Upper lobe of left lung (tissue), 6 donors: ENCODE measurements around the gene SPTSSB. TPM values are rescaled to one million over a fixed set of nuclear protein-coding genes. Genes with fewer than 3 reads are reported as not detected.
A peak's percentile ranks its signal among the peaks of the same experiment; 100 is the strongest.

Source experiments
- ATAC-seq, 2 donors: fragments of 200-7000 bp; cut with Tn5 transposase; one replicate each; pipeline ENCODE4 v1.9.1; 2022; ENCODE audit warnings: mild to moderate bottlenecking in 2 of 2, moderate library complexity in 2 of 2; ENCODE audit not compliant: low FRiP score in 2 of 2
- DNase-seq, 2 donors: peaks; one replicate each; pipeline ENCODE4 v3.0.0-alpha.2; 2019 to 2020
- H3K27ac ChIP-seq, 4 donors: fragments of 200-600 bp; sonication (generic); one replicate each; pipeline ENCODE4 v1.5.1; 2016 to 2019
- H3K27me3 ChIP-seq, 4 donors: fragments of 200-600 bp; sonication (generic); one replicate each; pipeline ENCODE4 v1.5.1; 2017 to 2019
- H3K36me3 ChIP-seq, 4 donors: fragments of 200-600 bp; sonication (generic); one replicate each; pipeline ENCODE4 v1.5.1; 2016 to 2019
- H3K4me1 ChIP-seq, 4 donors: fragments of 200-600 bp; sonication (generic); one replicate each; pipeline ENCODE4 v1.5.1; 2018 to 2019
- H3K4me3 ChIP-seq, 4 donors: fragments of 200-600 bp; sonication (generic); one replicate each; pipeline ENCODE4 v1.5.1; 2017 to 2019; ENCODE audit warnings: mild to moderate bottlenecking in 2 of 4, moderate library complexity in 1 of 4
- H3K9me3 ChIP-seq, 4 donors: fragments of 200-600 bp; sonication (generic); one replicate each; pipeline ENCODE4 v1.5.1; 2018 to 2019
- EP300 ChIP-seq, 4 donors: sonication (generic); formaldehyde crosslinking; IDR thresholded peaks; one replicate each; pipeline ENCODE4 v1.5.1; 2017; ENCODE audit warnings: antibody characterized with exemption in 4 of 4, control low read depth in 2 of 4
- POLR2A ChIP-seq, 4 donors: fragments of 450-650 bp; IDR thresholded peaks; one replicate each; pipeline ENCODE4 v1.5.1; 2016 to 2017; ENCODE audit warnings: antibody characterized with exemption in 4 of 4, mild to moderate bottlenecking in 2 of 4
- POLR2AphosphoS5 ChIP-seq, 2 donors: sonication (generic); formaldehyde crosslinking; IDR thresholded peaks; one replicate each; pipeline ENCODE4 v1.5.1; 2017; ENCODE audit warnings: antibody characterized with exemption in 2 of 2
- WGBS, 2 donors: methylation state at CpG; one replicate each; pipeline ENCODE4 v1.1.5; 2017 to 2018; 5-methylcytosine and 5-hydroxymethylcytosine counted together
- total RNA-seq, 6 donors: library from RNA; depleted of rRNA in 4 of 6; stranded (reverse); fragments of >200 nt in 4 of 6; gene quantifications; one replicate each; pipeline versions ENCODE4 v1.1.0 to v1.2.1, GENCODE V29; 2016 to 2021
- TF ChIP-seq, protein P1 (sequence below), 6 experiments: fragments of 450-650 bp in 4 of 6; fragments of 200-600 bp in 2 of 6; sonication (generic) in 2 of 6; IDR thresholded peaks; one replicate each; pipeline ENCODE4 v1.5.1; 2016 to 2019; ENCODE audit warnings: antibody characterized with exemption in 6 of 6
- donor health status: DM: no; HTN: no; CAD: no; lungs with moderate emphysema.
- donor health status: DM: no; HTN: yes; CAD: no; lungs with severe emphysema.

SPTSSB gene
- total RNA-seq, 6 donors from 2014 or later: 0.46 to 1.1 (median 0.98) TPM; not detected in 3

DNA sequence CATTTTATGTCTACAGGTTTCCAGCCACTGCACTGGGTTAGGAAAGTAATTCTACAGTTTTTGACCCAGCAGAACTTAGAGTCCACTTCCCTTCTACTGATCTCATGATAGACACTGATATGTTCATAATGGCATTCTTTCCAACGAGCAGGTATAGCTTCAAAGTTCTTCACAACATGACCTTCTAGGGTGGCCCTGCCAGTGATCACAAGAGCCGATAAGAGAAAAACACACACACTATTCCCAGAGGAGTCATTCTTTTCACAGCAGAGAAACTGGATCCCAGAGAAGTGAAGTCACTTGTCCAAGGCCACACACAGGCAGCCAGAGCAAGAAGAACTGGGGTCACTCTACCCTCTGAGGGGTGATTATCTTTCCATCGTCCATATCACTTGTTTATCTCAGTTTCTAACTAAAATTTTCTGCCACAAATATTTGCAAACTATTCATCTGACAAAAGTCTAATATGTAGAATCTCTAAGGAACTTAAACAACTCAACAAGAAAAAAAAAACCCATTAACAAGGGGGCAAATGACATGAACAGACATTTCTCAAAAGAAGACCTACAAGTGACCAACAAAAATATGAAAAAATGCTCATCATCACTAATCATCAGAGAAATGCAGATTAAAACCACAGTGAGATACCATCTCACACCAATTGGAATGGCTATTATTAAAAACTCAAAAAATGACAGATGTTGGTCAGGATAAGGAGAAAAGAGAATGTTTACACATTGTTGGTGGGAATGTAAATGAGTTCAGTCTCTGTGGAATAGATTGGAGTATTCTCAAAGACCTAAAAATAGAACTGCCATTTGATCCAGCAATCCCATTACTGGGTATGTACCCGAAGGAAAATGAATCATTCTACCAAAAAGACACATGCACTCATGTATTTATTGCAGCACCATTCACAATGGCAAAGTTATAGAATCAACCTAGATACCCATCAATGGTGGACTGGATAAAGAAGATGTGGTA lies 31.5 kb downstream of the SPTSSB start:
- H3K9me3 ChIP-seq: no peaks in the 10 kb centered on the region
- WGBS, 2 donors: 46 to 67% methylated on average over 4 of the region's 4 CpGs
- no peak overlapping the region for H3K4me3 ChIP-seq
- H3K4me1 ChIP-seq: no peaks in the 10 kb centered on the region
- TF ChIP-seq EP300 (IDR thresholded peaks at IDR 0.05): no peak
- no peak for TF ChIP-seq POLR2AphosphoS5 (IDR thresholded peaks at IDR 0.05)
- TF ChIP-seq, protein P1, sequence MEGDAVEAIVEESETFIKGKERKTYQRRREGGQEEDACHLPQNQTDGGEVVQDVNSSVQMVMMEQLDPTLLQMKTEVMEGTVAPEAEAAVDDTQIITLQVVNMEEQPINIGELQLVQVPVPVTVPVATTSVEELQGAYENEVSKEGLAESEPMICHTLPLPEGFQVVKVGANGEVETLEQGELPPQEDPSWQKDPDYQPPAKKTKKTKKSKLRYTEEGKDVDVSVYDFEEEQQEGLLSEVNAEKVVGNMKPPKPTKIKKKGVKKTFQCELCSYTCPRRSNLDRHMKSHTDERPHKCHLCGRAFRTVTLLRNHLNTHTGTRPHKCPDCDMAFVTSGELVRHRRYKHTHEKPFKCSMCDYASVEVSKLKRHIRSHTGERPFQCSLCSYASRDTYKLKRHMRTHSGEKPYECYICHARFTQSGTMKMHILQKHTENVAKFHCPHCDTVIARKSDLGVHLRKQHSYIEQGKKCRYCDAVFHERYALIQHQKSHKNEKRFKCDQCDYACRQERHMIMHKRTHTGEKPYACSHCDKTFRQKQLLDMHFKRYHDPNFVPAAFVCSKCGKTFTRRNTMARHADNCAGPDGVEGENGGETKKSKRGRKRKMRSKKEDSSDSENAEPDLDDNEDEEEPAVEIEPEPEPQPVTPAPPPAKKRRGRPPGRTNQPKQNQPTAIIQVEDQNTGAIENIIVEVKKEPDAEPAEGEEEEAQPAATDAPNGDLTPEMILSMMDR (IDR thresholded peaks at IDR 0.05): no peak
- no peak for TF ChIP-seq POLR2A (IDR thresholded peaks at IDR 0.05)
- no peak for DNase-seq
- no peak for ATAC-seq
- no peak overlapping the region for H3K27ac ChIP-seq
- H3K27me3 ChIP-seq: no peaks in the 10 kb centered on the region
- H3K36me3 ChIP-seq: no peaks in the 10 kb centered on the region

DNA sequence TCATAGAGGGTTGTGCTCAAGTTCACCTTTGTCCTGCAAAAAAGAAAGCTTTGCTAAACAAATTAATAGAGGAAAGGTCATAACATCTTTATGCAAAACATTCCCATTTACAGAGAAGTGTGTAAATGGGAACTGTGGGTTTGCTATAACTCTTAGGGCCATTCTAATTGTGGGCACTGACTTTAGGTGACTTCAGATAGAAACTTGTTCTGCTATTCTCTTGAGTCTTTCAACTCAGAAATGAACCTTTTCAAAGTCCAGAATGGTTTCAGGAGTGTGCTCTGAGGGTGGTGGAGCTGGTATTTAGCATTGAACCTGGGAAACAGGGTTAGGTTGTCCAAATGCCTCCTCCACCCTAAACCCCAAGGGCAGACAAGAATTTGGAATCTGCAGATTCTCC lies 34.0 kb downstream of the SPTSSB start:
- no peaks in the 10 kb centered on the region for H3K36me3 ChIP-seq
- no peak overlapping the region for H3K4me3 ChIP-seq
- ATAC-seq: no peak
- H3K4me1 ChIP-seq: no peaks in the 10 kb centered on the region
- TF ChIP-seq EP300 (IDR thresholded peaks at IDR 0.05) (no peak), POLR2AphosphoS5 (IDR thresholded peaks at IDR 0.05) (no peak), POLR2A (IDR thresholded peaks at IDR 0.05) (no peak)
- TF ChIP-seq, protein P1 (IDR thresholded peaks at IDR 0.05): no peak
- no peak overlapping the region for H3K27ac ChIP-seq
- no peaks in the 10 kb centered on the region for H3K27me3 ChIP-seq
- H3K9me3 ChIP-seq: no peaks in the 10 kb centered on the region
- DNase-seq: no peak

DNA sequence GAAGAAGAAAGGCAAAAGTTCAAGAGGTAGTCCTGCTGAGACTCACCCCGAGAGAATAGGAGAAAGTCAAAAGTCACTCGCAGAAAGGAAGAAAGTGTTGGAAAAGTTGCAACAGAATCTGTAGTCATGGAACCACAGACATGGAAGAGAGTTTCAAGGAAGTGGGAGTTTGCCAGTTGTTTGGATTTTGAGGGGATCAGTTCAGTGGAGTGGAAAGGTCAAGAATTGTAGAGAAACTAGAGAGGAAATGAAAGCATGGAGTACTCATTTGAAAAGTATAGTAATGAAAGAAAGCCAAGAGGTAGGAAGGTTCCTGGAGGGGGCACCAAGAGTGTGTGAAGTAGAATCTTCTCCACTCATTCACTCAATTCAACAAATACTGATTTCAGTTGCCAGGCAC lies 34.7 kb downstream of the SPTSSB start:
- TF ChIP-seq, protein P1 (IDR thresholded peaks at IDR 0.05): no peak
- H3K36me3 ChIP-seq: no peaks in the 10 kb centered on the region
- H3K4me3 ChIP-seq: no peak overlapping the region
- H3K27me3 ChIP-seq: no peaks in the 10 kb centered on the region
- no peak for DNase-seq
- H3K27ac ChIP-seq: no peak overlapping the region
- 83 to 92% methylated on average over 2 of the region's 2 CpGs for WGBS, 2 donors
- ATAC-seq: no peak
- no peaks in the 10 kb centered on the region for H3K4me1 ChIP-seq
- H3K9me3 ChIP-seq: no peaks in the 10 kb centered on the region

DNA sequence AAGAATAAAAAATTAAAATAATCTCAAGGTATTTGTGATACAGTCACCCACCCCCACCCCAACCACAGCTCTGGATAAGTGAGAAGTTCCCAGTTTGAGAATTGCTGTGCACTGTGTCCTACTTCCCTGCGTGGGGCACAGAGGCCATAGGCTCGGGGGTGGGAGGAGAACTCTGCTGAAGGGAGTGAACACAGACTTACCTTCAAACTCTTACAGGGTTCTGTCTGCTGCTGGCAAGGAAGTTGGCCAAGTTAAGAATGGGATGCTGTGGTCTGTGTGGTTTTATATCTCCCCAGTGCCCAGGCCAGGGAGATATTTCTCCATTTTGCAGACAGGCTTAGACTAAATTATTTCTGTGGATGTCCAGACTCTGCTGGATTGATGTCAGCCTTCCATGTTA lies 37.6 kb downstream of the SPTSSB start:
- DNase-seq (no peak), ATAC-seq (peak in 1 of 2 donors; percentile 66)
- Histone ChIP-seq H3K27ac (no peak overlapping the region), H3K9me3 (no peaks in the 10 kb centered on the region), H3K36me3 (no peaks in the 10 kb centered on the region), H3K4me1 (no peaks in the 10 kb centered on the region), H3K27me3 (no peaks in the 10 kb centered on the region), H3K4me3 (no peak overlapping the region)
- WGBS, 2 donors: 39 to 42% methylated on average over 2 of the region's 2 CpGs
- TF ChIP-seq POLR2AphosphoS5 (IDR thresholded peaks at IDR 0.05): no peak
- TF ChIP-seq, protein P1 (IDR thresholded peaks at IDR 0.05): no peak
- TF ChIP-seq EP300 (IDR thresholded peaks at IDR 0.05): no peak
- TF ChIP-seq POLR2A (IDR thresholded peaks at IDR 0.05): no peak

DNA sequence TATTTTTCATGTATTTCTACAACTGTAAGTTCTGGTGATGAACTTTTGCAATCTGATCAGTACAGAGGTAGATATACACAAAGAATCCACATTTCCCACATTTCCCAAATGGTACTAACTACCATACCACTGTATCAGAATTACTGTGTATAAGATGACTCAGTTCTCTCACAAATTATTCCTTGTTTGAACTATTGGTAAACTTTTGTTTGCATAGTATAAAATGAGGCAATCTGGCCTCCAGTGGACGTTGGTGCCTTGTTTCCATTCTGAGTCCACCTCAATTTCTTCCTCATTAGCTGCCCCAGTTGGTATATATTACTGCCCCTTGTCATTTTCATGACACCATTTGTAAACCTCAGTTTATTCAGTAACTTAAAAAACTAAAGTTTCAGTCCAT lies 38.5 kb downstream of the SPTSSB start:
- no peak for TF ChIP-seq EP300 (IDR thresholded peaks at IDR 0.05)
- no peak for TF ChIP-seq POLR2AphosphoS5 (IDR thresholded peaks at IDR 0.05)
- TF ChIP-seq POLR2A (IDR thresholded peaks at IDR 0.05): no peak
- TF ChIP-seq, protein P1 (IDR thresholded peaks at IDR 0.05): no peak
- Histone ChIP-seq H3K4me1 (no peaks in the 10 kb centered on the region), H3K9me3 (no peaks in the 10 kb centered on the region), H3K36me3 (no peaks in the 10 kb centered on the region), H3K27ac (no peak overlapping the region), H3K27me3 (no peaks in the 10 kb centered on the region), H3K4me3 (no peak overlapping the region)
- ATAC-seq (no peak), DNase-seq (no peak)
- WGBS, 2 donors: 29 to 36% methylated on average over 1 of the region's 1 CpG
